Activated CD4-positive, alpha-beta T cell treated with anti-CD3 and anti-CD28 coated beads, Interleukin-2, amount 10 ng/mL, durations not matched to agents 7 days and 5 days (primary cell): ENCODE results near the gene NLGN2. TPM values are rescaled to one million over a fixed set of nuclear protein-coding genes. Genes with fewer than 3 reads are reported as not detected.

Experiments
- CTCF ChIA-PET: fragments of 350-600 bp; sonication (Branson Sonifier 250); formaldehyde crosslinking; loops from one replicate; lab custom pipeline; 2021; ENCODE audit warnings: antibody characterized with exemption; lab: Charles Lee
- POLR2A ChIA-PET: fragments of 350-600 bp; sonication (Branson Sonifier 250); formaldehyde crosslinking; loops from one replicate; lab custom pipeline; 2021; ENCODE audit warnings: antibody characterized with exemption; lab: Charles Lee
- DNase-seq: peaks from one replicate; pipeline ENCODE4 v3.0.0-alpha.2; 2020
- H3K27ac Mint-ChIP-seq: one replicate; pipeline ENCODE4 v1.8.0; 2021; ENCODE audit warnings: mild to moderate bottlenecking, moderate library complexity, mixed read lengths
- H3K27me3 Mint-ChIP-seq: one replicate; pipeline ENCODE4 v1.8.0; 2021; ENCODE audit warnings: mixed read lengths
- H3K36me3 Mint-ChIP-seq: one replicate; pipeline ENCODE4 v1.8.0; 2021; ENCODE audit warnings: low read depth, mixed read lengths
- H3K4me1 Mint-ChIP-seq: one replicate; pipeline ENCODE4 v1.8.0; 2021; ENCODE audit warnings: mixed read lengths
- H3K4me3 Mint-ChIP-seq: one replicate; pipeline ENCODE4 v1.8.0; 2021; ENCODE audit warnings: mild to moderate bottlenecking, moderate library complexity, mixed read lengths
- H3K9me3 Mint-ChIP-seq: one replicate; pipeline ENCODE4 v1.8.0; 2021; ENCODE audit warnings: mixed read lengths
- total RNA-seq, 2 experiments: library from RNA; stranded (reverse); gene quantifications; one replicate each; pipeline ENCODE4 v1.2.3, GENCODE V29; 2021

Gene NLGN2
- total RNA-seq, 2 experiments from 2014 or later = 0.89 to 1.4 TPM

GRCh38 chr17:7436556-7437368 lies 29.1 kb downstream of the NLGN2 start:
- peak; percentile 81 for DNase-seq
- peaks cover 24% of the 10 kb centered on the region for H3K36me3 Mint-ChIP-seq
- peak overlapping the region; percentile 97 for H3K27ac Mint-ChIP-seq
- peaks cover 23% of the 10 kb centered on the region for H3K27me3 Mint-ChIP-seq
- CTCF ChIA-PET = interaction anchor here (0.6 to 4.2 kb wide), 51 partner anchors 8 to 198 kb away, joined by 3 to 45 read pairs (median 4); partner anchors contain the start of genes ACAP1, CD68, CHRNB1 and FXR2
- peak overlapping the region; percentile 87 for H3K4me3 Mint-ChIP-seq
- peaks cover 43% of the 10 kb centered on the region for H3K4me1 Mint-ChIP-seq
- H3K9me3 Mint-ChIP-seq = no peaks in the 10 kb centered on the region
- POLR2A ChIA-PET = interaction anchor here (0.7 to 1.6 kb wide), 3 partner anchors 15 to 126 kb away, joined by 3 to 4 read pairs (median 3); partner anchors contain the start of gene POLR2A

GRCh38 chr17:7437369-7437863 lies 29.8 kb downstream of the NLGN2 start:
- no peaks in the 10 kb centered on the region for H3K9me3 Mint-ChIP-seq
- POLR2A ChIA-PET = no interaction called here
- H3K36me3 Mint-ChIP-seq = peaks cover 24% of the 10 kb centered on the region
- no peak for DNase-seq
- CTCF ChIA-PET = interaction anchor here (0.7 to 4.2 kb wide), 39 partner anchors 7 to 198 kb away, joined by 3 to 45 read pairs (median 5); partner anchors contain the start of genes ACAP1, CD68, CHRNB1 and GABARAP
- H3K4me3 Mint-ChIP-seq = peak overlapping the region; percentile 87
- peaks cover 27% of the 10 kb centered on the region for H3K27me3 Mint-ChIP-seq
- peaks cover 43% of the 10 kb centered on the region for H3K4me1 Mint-ChIP-seq
- no peak overlapping the region for H3K27ac Mint-ChIP-seq

GRCh38 chr17:7437950-7438614 lies 30.4 kb downstream of the NLGN2 start:
- peaks cover 24% of the 10 kb centered on the region for H3K36me3 Mint-ChIP-seq
- H3K27ac Mint-ChIP-seq = peak overlapping the region; percentile 80
- H3K9me3 Mint-ChIP-seq = no peaks in the 10 kb centered on the region
- POLR2A ChIA-PET = no interaction called here
- peak; percentile 57 for DNase-seq
- peak overlapping the region; percentile 69 for H3K4me3 Mint-ChIP-seq
- H3K4me1 Mint-ChIP-seq = peaks cover 43% of the 10 kb centered on the region
- CTCF ChIA-PET = interaction anchor here (0.8 to 4.2 kb wide), 4 partner anchors 9 to 123 kb away, joined by 3 to 45 read pairs (median 13); partner anchors contain the start of genes KCTD11 and TMEM95
- H3K27me3 Mint-ChIP-seq = peaks cover 29% of the 10 kb centered on the region

DNA sequence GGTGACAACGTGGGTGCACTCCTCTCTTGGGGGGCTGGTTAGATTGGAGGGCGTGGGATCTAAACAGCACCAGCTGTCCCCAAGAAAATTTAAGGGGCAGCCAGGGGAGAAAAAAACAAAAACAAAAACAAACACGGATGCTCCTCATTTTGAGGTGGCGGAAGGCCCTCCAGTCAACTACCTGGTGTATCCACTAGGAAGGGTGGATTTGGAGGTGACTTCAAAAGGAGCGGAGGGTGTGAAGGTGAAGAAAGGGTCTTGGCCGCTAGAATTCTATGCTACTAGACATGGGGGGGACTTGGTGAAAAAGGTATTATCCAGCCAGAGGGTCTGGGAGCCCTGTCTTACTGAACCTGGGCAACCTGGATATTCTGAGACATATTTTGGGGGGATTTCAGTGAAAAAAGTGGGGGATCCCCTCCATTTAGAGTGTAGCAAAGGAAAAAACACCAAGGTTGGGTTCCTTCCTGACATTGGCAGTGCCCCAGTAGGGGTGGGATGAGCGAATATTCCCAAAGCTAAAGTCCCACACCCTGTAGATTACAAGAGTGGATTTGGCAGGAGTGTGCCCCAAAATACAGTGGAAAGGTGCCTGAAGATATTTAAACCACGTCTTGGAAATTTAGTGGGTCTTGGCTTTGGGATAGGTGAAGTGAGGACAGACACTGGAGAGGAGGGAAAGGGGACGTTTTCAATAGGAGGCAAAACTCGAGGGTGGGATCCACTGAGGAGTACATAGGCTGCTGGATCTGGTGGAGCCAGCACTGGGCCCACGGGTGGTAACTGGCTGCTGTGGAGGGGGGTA lies 31.2 kb downstream of the NLGN2 start:
- ChIA-PET CTCF (interaction anchor here (0.8 to 1.4 kb wide), 4 partner anchors 8 to 122 kb away, joined by 3 to 4 read pairs (median 4); no protein-coding TSS in a partner anchor), POLR2A (no interaction called here)
- Mint-ChIP-seq H3K27me3 (peaks cover 33% of the 10 kb centered on the region), H3K4me3 (peak overlapping the region; percentile 69), H3K36me3 (peaks cover 26% of the 10 kb centered on the region), H3K27ac (no peak overlapping the region), H3K9me3 (no peaks in the 10 kb centered on the region), H3K4me1 (peaks cover 43% of the 10 kb centered on the region)
- DNase-seq = no peak

DNA sequence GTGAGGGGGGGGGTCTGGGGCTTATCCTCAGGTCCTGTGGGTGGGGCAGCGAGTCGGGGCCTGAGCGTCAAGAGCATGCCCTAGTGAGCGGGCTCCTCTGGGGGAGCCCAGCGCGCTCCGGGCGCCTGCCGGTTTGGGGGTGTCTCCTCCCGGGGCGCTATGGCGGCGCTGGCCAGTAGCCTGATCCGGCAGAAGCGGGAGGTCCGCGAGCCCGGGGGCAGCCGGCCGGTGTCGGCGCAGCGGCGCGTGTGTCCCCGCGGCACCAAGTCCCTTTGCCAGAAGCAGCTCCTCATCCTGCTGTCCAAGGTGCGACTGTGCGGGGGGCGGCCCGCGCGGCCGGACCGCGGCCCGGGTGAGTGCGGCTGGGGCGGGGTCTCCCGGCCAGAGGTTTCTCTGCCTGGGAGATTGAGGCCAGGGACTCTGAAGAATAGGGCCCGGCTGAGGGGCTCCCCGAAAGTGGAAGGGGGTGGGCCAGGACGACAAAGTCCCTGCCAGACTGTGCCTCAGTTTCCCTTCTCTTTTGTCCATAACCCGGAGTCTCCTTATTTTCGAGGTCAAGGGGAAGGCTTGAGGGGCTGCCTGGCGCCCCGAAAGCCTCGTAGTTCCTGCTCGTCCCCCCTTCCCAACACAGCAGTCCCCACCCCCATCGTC lies 31.9 kb downstream of the NLGN2 start, which contains the start of gene FGF11:
TSS of gene FGF11 (plus strand) at position 51 of the 651 bp plus-strand sequence. CDS start at position 160, 109 bp downstream.
- H3K27me3 Mint-ChIP-seq = peaks cover 41% of the 10 kb centered on the region
- DNase-seq = no peak
- no peaks in the 10 kb centered on the region for H3K9me3 Mint-ChIP-seq
- ChIA-PET CTCF (interaction anchor here (1.2 to 1.4 kb wide), 2 partner anchors 13 to 121 kb away, joined by 4 read pairs; no protein-coding TSS in a partner anchor), POLR2A (no interaction called here)
- H3K27ac Mint-ChIP-seq = peak within 1 kb of the TSS; percentile 51
- H3K4me1 Mint-ChIP-seq = peaks cover 43% of the 10 kb centered on the region
- peaks cover 27% of the 10 kb centered on the region for H3K36me3 Mint-ChIP-seq
- H3K4me3 Mint-ChIP-seq = peak within 1 kb of the TSS; percentile 80

DNA sequence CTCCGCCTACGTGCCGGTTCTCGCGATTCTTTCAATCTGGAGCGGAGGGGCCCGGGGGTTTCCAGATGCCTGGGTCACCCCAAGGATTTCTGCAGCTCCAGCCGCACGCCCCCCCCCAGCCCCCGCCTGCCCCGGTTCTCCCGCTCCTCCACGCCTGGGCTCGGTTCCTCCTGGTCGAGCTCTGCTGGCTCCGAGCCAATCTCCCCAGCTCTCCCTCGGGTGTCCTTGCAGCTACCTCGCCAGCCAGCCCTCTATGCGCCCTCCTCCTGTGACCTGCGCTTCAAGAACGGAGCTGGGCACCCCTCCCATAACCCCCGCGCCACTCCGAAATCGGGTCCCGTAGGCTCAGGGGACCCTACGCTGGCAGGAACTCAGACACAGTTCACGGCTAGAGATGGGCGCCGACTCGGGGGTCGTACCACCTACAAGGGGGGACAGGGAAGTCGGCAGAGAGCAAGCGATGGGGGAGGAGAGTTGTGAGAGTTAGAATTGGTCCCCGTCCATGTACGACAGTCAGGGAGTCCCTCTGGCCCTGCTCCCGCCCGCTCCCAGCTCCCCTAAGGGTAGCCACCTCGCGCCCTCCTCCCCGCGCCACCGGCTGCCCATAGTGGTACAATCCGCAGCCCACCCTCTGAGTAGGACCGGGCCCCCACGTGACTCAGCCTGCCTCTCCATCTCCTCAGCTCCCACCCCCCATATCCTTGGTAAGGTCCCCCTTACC lies 32.6 kb downstream of the NLGN2 start:
- CTCF ChIA-PET = interaction anchor here (0.5 to 1.9 kb wide), 9 partner anchors 12 to 144 kb away, joined by 3 to 10 read pairs (median 4); partner anchors contain the start of gene TMEM95
- POLR2A ChIA-PET = no interaction called here
- Mint-ChIP-seq H3K27ac (peak overlapping the region; percentile 51), H3K36me3 (peaks cover 27% of the 10 kb centered on the region), H3K4me3 (peak overlapping the region; percentile 80), H3K4me1 (peaks cover 45% of the 10 kb centered on the region), H3K27me3 (peaks cover 45% of the 10 kb centered on the region), H3K9me3 (no peaks in the 10 kb centered on the region)
- DNase-seq = peak; percentile 43

- Mint-ChIP-seq H3K36me3 (peaks cover 28% of the 10 kb centered on the region), H3K4me3 (peak overlapping the region; percentile 80), H3K4me1 (peaks cover 47% of the 10 kb centered on the region), H3K27ac (no peak overlapping the region), H3K27me3 (peaks cover 50% of the 10 kb centered on the region), H3K9me3 (no peaks in the 10 kb centered on the region)
- POLR2A ChIA-PET = no interaction called here
- CTCF ChIA-PET = interaction anchor here (0.9 to 1.9 kb wide), 7 partner anchors 14 to 145 kb away, joined by 3 to 10 read pairs (median 4); partner anchors contain the start of gene TMEM95
- DNase-seq = peak; percentile 19
These were observed 33.2 kb downstream of the NLGN2 start for GRCh38 chr17:7440834-7441195.

DNA sequence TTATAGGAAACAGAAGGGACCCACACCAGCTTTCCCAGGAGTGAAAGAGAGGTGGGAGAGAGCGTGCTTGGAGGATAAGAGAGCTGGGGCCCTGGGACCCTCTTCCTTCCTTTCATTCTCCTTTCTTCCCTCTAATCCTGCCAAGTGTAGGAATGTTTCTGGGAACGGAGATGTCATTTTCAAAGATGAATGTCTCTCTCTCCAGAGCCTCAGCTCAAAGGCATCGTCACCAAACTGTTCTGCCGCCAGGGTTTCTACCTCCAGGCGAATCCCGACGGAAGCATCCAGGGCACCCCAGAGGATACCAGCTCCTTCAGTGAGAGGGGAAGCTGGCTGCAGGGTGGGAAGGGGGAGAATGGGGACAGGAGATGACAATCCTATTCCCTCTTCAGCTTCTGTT lies 33.6 kb downstream of the NLGN2 start:
- DNase-seq = no peak
- peaks cover 46% of the 10 kb centered on the region for H3K4me1 Mint-ChIP-seq
- no peaks in the 10 kb centered on the region for H3K9me3 Mint-ChIP-seq
- peaks cover 55% of the 10 kb centered on the region for H3K27me3 Mint-ChIP-seq
- H3K36me3 Mint-ChIP-seq = peaks cover 28% of the 10 kb centered on the region
- no peak overlapping the region for H3K4me3 Mint-ChIP-seq
- ChIA-PET POLR2A (interaction anchor here (0.5 to 0.6 kb wide), 2 partner anchors 18 to 93 kb away, joined by 3 to 4 read pairs; no protein-coding TSS in a partner anchor), CTCF (interaction anchor here (0.7 to 1.9 kb wide), 7 partner anchors 13 to 145 kb away, joined by 3 to 10 read pairs (median 4); partner anchors contain the start of gene TMEM95)
- H3K27ac Mint-ChIP-seq = no peak overlapping the region

DNA sequence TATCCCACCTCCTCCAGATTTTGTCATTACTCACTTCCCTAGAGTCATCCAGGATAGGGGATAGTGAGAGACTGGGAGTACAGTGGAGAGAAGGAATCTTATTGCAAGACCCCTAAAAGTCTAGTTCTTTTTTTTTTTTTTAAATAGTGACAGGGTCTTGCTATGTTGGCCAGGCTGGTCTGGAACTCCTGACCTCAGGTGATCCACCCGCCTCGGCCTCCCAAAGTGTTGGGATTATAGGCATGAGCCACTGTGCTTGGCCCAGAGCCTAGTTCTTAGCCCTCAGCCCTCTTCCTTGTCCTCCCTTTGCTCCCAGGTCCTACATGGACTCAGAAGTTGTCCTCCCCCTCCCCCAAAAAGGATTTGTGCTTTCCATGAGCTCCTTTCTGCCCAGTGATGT lies 34.5 kb downstream of the NLGN2 start:
- Mint-ChIP-seq H3K4me3 (no peak overlapping the region), H3K4me1 (peaks cover 42% of the 10 kb centered on the region), H3K9me3 (no peaks in the 10 kb centered on the region), H3K36me3 (peaks cover 29% of the 10 kb centered on the region), H3K27me3 (peaks cover 59% of the 10 kb centered on the region), H3K27ac (no peak overlapping the region)
- ChIA-PET CTCF (interaction anchor here (0.7 to 1.9 kb wide), 4 partner anchors 20 to 119 kb away, joined by 3 to 10 read pairs (median 5); partner anchors contain the start of gene TMEM95), POLR2A (no interaction called here)
- no peak for DNase-seq

GRCh38 chr17:7443499-7444485 lies 36.1 kb downstream of the NLGN2 start:
- Mint-ChIP-seq H3K4me3 (no peak overlapping the region), H3K27me3 (peaks cover 59% of the 10 kb centered on the region)

More at GRCh38 chr17:7443499-7444485, 36.1 kb downstream of the NLGN2 start:
- H3K36me3 Mint-ChIP-seq = peaks cover 27% of the 10 kb centered on the region
- ChIA-PET POLR2A (no interaction called here), CTCF (interaction anchor here (0.6 to 2.8 kb wide), 13 partner anchors 8 to 171 kb away, joined by 3 to 28 read pairs (median 3); partner anchors contain the start of genes FXR2, SENP3, SPEM3 and TMEM102)
- no peak for DNase-seq
- H3K4me1 Mint-ChIP-seq = peaks cover 31% of the 10 kb centered on the region
- H3K27ac Mint-ChIP-seq = no peak overlapping the region
- no peaks in the 10 kb centered on the region for H3K9me3 Mint-ChIP-seq
